ENCODE data around the gene STPG4. TPM values are rescaled to one million over a fixed set of nuclear protein-coding genes. Genes with fewer than 3 reads are reported as not detected.
A peak's percentile ranks its signal among the peaks of the same experiment; 100 is the strongest.

Gene STPG4
- total RNA-seq, 1 experiment from 2014 or later = 0.13 TPM

- Histone ChIP-seq H3K4ac (ENCODE audit: low read depth, low read length) (no peak overlapping the region), H3K27me3 (ENCODE audit: insufficient read depth, low read length) (no peaks in the 10 kb centered on the region), H3K56ac (ENCODE audit: insufficient read length, low read depth, low read length) (no peak overlapping the region), H3K23ac (ENCODE audit: insufficient read length, low read depth, low read length) (no peak overlapping the region), H3K79me1 (ENCODE audit: insufficient read depth, low read depth, low read length, poor library complexity, severe bottlenecking) (no peaks in the 10 kb centered on the region), H4K20me1 (ENCODE audit: control insufficient read depth, insufficient read depth, insufficient read length) (no peaks in the 10 kb centered on the region), H2BK12ac (ENCODE audit: insufficient read length, low read depth, low read length) (no peak overlapping the region), H2AK5ac (ENCODE audit: insufficient read length, low read length) (no peak overlapping the region), H2BK20ac (ENCODE audit: low read depth, low read length, poor library complexity, severe bottlenecking) (no peak overlapping the region), H3K9ac (ENCODE audit: extremely low read depth, insufficient read length, low read length) (no peak overlapping the region), H3K4me1 (ENCODE audit: insufficient read depth, low read length) (peaks cover 16% of the 10 kb centered on the region; the same call in 1 of the 2 replicates), H3T11ph (ENCODE audit: low read length) (no peak overlapping the region), H3K23me2 (ENCODE audit: insufficient read length, low read depth, low read length, poor library complexity, severe bottlenecking) (no peaks in the 10 kb centered on the region), H4K5ac (ENCODE audit: insufficient read length, low read depth, low read length) (no peak overlapping the region), H4K8ac (replicated peaks; ENCODE audit: insufficient read length, low read depth, low read length) (no peak overlapping the region), H3K9me3 (ENCODE audit: control insufficient read depth, low read depth, low read length) (no peaks in the 10 kb centered on the region), H3K79me2 (ENCODE audit: insufficient read depth, low read length) (no peaks in the 10 kb centered on the region), H3K18ac (ENCODE audit: insufficient read length, low read depth, low read length) (no peak overlapping the region), H2BK5ac (ENCODE audit: insufficient read length, low read length) (no peak overlapping the region), H2AFZ (ENCODE audit: low read length) (no peak overlapping the region), H3K27ac (ENCODE audit: insufficient read length, low read depth, low read length) (no peak overlapping the region), H3K4me2 (ENCODE audit: insufficient read depth, insufficient read length, low read length) (no peak overlapping the region), H2BK15ac (ENCODE audit: low read depth, low read length) (no peak overlapping the region), H3K14ac (ENCODE audit: insufficient read depth, low read length) (no peak overlapping the region), H4K91ac (ENCODE audit: insufficient read length, low read depth, low read length) (no peak overlapping the region), H2BK120ac (ENCODE audit: low read depth, low read length, poor library complexity, severe bottlenecking) (no peak overlapping the region)
- Mint-ChIP-seq H3K36me3 (ENCODE audit: insufficient read depth in 1 of 3, low read depth in 3 of 3) (peaks cover 0 to 3% (median 0%) of the 10 kb centered on the region in 3 experiments; a peak in 2 of 7 replicates), H3K27ac (peak overlapping the region; percentile 66 to 95 (median 91); a peak in 5 of 7 replicates), H3K27me3 (ENCODE audit: low read depth) (no peaks in the 10 kb centered on the region; the same call in 1 of the 2 replicates), H3K4me1 (peaks cover 50 to 59% of the 10 kb centered on the region in 2 experiments), H3K4me3 (peak overlapping the region in 1 of 2 experiments; percentile 13; a peak in 2 of 5 replicates), H3K9me3 (no peaks in the 10 kb centered on the region)
- no peak for TF ChIP-seq CTCF (conservative IDR thresholded peaks at IDR 0.05)
- DNase-seq = no peak
- WGBS (ENCODE audit: extremely low coverage, insufficient read length, low lambda C conversion rate) = no CpG with 5 or more reads among the region's 12 CpGs
These were observed 78.3 kb downstream of the STPG4 start for GRCh38 chr2:47076586-47077441.
